ENCODE results near the gene ATP8A2.
"Not testable (repeated sequence)": the region's sequence is repeated elsewhere in the genome, so short reads cannot be mapped to it uniquely, and the experiment has no call there.

Gene ATP8A2

DNA sequence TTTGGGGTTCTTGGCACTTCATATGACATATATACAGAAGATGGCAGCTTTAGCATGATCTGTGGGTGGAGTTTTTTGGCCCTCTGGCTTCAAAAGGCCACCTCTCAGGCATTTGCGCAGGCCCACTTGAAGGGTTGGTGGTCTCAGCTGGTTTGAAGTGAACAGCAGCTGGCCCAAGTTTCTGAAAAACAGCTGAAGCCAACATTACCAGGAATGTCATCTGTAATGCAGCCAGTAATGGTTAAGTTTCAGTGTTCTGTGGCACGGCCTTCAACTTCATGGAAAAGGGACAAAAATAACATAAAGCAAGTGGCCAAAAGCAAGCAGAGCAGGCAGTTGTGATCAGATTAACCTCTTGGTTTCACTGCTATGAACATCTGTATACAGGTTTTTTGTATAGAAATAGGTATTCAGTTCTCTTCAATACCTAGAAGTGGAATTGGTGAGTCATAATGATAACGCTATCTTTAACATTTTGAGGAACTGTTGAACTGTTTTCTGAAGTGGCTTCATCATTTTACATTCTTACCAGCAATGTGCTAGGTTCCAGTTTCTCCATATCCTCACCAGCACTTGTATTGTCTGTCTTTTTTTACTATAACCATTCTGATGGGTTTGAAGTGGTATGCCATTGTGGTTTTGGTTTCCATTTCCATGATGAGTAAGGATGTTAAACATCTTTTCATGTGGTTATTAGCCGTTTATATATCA lies 434.6 kb downstream of the ATP8A2 start:
- DNase-seq (ENCODE audit: low spot score) = no peak

DNA sequence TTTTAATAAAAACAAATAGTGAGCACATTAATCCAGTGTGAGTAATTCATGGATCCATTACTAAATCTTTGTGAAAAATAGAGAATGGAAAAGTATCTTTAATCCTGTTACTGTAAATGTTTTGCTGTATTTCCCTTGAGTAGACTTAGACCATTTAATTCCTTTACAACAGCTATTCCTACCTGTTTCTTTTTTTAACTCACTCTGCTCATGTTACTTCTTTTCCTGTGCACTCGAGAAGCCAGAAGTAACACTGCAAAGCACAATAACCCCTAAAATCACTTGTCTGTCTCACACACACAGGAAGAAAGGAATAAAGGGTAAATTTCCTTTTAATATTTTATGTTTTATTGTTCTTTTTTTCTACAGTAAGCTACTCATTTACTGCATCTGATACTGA lies 435.8 kb downstream of the ATP8A2 start:
- DNase-seq (ENCODE audit: low spot score) = no peak

DNA sequence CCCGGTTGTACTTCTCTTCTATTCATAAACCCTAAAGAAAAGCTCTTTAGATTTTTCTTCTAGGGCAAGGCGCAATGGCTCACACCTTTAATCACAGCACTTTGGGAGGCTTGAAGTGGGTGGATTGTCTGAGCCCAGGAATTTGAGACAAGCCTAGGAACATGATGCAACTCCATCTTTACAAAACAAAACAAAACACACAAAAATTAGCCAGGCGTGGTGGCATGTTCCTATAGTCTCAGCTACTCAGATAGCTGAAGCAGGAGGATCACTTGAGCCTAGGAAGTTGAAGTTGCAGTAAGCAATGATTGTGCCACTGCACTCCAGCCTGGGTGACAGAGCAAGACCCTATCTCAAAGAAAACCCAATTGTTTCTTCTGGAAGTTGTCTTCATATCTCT lies 439.7 kb downstream of the ATP8A2 start:
- DNase-seq (ENCODE audit: low spot score) = no peak

GRCh38 chr13:25816239-25816638 lies 444.5 kb downstream of the ATP8A2 start:
- no peak for DNase-seq (ENCODE audit: low spot score)

GRCh38 chr13:25819856-25820530 lies 448.2 kb downstream of the ATP8A2 start:
- no peak for DNase-seq (ENCODE audit: low spot score)

DNA sequence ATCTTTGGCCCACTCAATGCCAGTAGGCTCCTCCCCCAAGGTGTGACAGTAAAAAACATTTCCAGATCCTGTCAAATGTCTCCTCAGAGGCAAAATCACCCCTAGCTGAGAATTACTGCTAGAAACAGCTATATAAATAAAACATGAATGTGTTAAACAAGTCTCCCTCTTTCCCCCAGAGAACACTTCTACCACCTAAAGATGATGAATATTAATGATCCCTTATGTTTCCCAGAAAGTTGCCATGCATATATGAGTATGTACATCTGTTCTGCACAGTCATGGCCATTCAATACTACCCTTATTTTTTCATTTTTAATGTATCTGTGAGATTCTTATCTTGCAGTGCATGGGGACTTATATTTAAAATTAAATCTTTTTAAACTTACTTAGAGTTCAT lies 450.0 kb downstream of the ATP8A2 start:
- DNase-seq (ENCODE audit: low spot score) = no peak

GRCh38 chr13:25827221-25827620 lies 455.4 kb downstream of the ATP8A2 start:
- DNase-seq (ENCODE audit: low spot score) = not testable (repeated sequence)

DNA sequence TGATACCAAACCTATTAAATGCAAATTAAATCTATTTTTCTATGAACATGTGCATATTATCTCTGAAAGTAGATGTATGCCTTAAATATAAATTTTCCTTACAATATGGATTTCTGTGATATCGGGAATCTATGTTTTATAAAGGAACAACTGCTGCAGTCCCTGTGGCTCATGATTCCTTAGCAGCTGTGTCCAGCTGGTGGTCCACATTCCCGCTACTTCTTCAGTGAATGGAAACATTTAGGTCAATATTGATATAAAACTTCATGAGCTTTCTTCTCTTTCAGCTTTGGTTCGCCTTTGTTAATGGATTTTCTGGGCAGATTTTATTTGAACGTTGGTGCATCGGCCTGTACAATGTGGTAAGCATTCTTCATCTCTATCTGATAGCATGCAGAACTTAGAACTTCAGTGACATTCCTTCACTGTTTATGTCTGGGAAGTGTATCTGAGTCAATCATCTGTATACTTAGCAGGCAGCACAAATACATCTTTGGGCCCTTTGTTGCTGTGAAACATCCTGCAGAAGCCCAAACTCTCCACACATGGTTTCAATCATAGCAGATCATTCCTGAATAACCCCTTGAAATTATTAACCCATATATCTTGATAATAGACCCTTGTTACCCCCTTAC lies 456.2 kb downstream of the ATP8A2 start:
- DNase-seq (ENCODE audit: low spot score) = no peak

DNA sequence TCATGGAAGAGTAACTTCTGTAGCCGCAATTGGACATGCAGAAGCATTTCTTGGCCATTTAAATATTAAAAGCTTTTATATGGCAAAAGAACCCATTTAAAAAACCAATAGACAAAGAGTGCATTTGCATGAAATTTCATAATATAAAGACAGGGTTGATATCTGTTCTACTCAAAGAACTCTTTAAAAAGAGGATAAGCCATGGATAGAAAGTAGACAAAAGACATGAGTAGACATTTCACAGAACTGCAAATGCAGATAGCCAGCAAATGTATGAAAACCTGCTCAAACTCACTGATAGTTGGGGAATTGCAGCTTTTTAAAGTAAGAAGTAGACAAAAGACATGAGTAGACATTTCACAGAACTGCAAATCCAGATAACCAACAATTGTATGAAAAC lies 462.0 kb downstream of the ATP8A2 start:
- DNase-seq (ENCODE audit: low spot score) = no peak

DNA sequence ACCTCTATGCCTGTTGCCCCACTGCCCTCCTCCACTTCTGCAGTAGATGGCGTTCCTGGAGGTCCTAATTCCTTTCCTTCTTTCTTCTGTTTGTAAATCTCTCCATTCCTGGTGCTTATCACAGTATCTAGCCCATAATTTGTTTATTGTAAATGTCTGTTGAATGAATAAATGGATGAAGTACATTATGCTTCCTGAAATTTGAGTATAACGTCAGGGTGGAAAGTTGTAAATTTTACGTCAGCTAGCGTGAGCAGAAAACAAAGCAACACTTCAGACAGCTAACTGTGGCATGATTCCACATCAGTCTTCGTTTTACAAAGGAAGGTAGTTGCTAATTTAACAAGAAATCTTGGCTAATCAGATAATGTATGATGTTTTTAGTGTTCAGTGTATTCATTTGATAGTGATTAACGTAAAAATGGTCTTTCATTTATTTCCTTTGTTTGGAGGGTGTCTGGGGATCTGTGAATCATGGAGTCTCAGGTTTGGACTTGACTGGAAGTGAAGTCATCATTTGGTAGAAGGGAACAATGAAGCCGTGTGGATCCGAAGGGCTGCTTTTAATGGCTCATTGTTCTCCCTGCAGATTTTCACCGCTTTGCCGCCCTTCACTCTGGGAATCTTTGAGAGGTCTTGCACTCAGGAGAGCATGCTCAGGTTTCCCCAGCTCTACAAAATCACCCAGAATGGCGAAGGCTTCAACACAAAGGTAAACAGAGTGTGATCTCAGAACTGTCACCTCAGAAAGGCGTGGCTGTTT lies 465.0 kb downstream of the ATP8A2 start:
- no peak for DNase-seq (ENCODE audit: low spot score)

GRCh38 chr13:25839371-25839770 lies 467.6 kb downstream of the ATP8A2 start:
- no peak for DNase-seq (ENCODE audit: low spot score)

- DNase-seq (ENCODE audit: low spot score) = no peak
Measured at GRCh38 chr13:25840261-25840660, 468.5 kb downstream of the ATP8A2 start.

GRCh38 chr13:25840931-25841330 lies 469.2 kb downstream of the ATP8A2 start:
- DNase-seq (ENCODE audit: low spot score) = no peak

DNA sequence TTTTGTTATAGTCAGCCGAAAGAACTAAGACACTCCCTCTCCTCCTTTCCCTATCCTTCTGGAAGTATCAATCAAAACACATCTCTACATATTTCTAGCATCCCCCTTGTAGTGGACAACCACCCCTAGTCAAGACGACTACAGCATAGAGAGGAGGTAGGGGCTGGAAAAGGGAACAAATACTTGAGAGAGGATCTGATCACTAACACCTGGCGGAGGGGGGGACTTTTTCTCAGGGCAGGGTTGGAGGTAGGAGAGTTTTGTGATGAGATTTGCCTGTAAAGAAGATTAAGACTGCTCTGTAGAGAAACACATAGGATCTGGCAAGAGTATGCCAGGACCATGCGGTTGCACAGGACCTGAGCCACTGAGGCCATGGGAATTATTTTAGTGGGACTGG lies 471.9 kb downstream of the ATP8A2 start:
- DNase-seq (ENCODE audit: low spot score) = no peak

- no peak for DNase-seq (ENCODE audit: low spot score)
Measured at GRCh38 chr13:25844559-25845434, 473.0 kb downstream of the ATP8A2 start.

DNA sequence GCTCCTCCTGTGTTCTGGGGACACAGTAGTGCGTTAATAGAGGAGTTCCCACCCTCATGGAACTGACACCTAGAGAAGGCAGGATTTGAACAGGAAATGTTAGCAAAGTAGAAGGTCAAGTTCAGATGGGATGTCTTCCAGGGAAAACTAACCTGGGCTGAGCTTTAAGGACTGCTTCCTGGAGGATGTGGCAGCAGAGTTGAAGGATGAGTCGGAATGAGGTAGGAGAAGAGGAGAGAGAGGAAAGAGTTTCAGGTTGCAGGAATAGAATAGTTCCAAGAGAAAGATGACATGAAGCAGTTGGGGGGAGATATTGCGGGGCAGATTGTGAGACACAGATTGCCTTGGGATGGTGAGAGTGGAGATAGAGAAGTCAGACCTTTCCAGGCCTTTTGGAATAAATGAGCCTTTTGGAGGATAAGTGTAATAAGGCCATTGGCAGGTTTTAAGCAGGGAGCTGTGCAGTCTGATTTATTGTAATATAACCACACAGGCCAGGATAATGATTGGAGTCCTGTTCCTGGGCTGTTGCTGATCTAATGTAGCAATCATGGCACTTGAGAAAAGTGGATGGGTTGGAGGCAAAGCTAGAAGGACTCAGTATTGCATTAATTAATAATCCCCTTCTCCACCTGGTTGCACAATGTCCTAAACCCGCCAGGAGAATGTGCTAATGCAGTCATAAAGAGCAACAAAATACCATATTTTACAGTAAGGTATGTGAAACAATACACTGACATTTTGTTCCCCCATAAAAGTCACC lies 474.6 kb downstream of the ATP8A2 start:
- DNase-seq (ENCODE audit: low spot score) = no peak

DNA sequence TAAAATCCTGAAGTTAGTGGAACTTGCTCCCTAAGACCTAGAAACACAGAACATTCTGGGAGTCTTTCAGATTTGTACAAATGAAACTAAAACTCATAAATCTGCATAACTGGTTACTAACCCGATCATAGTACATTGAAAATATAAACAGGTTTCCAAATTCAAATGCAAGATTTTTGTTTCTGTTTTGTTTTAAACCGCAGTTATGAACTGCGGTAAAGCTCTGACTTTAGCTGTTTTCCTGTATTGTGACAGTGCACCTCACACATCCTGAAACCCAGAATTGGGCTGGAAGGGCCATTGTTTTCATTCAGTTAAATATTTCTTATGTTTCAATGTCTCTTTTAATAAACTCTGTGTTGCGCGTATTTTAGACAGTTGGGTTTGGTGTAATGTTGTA lies 475.4 kb downstream of the ATP8A2 start:
- no peak for DNase-seq (ENCODE audit: low spot score)

- no peak for DNase-seq (ENCODE audit: low spot score)
Measured at GRCh38 chr13:25847635-25848626, 476.2 kb downstream of the ATP8A2 start.
